ENCODE data around the gene JAKMIP1. TPM values are rescaled to one million over a fixed set of nuclear protein-coding genes. Genes with fewer than 3 reads are reported as not detected.

JAKMIP1 gene
- polyA plus RNA-seq, 3 donors, result 0.08 TPM; not detected in 2

GRCh38 chr4:5996641-5997040, 203.7 kb downstream of the JAKMIP1 start:
- Histone ChIP-seq H3K4me1 (ENCODE audit: control insufficient read depth in 1 of 2, insufficient read depth in 2 of 2, low read length in 2 of 2) (no peaks in the 10 kb centered on the region), H3K4me3 (replicated peaks in 1 of 3; ENCODE audit: low read depth in 2 of 3, low read length in 3 of 3) (no peak overlapping the region), H3K4me2 (replicated peaks; ENCODE audit: extremely low read depth, low read length, poor library complexity, severe bottlenecking) (no peak overlapping the region), H3K27me3 (ENCODE audit: control insufficient read depth in 2 of 2, insufficient read depth in 2 of 2, low read length in 2 of 2) (no peaks in the 10 kb centered on the region), H3K9me3 (replicated peaks in 1 of 2; ENCODE audit: control insufficient read depth in 1 of 2, insufficient read depth in 1 of 2, low read length in 2 of 2) (no peaks in the 10 kb centered on the region), H3K36me3 (replicated peaks in 1 of 2; ENCODE audit: control insufficient read depth in 1 of 2, insufficient read depth in 2 of 2, low read length in 2 of 2) (no peaks in the 10 kb centered on the region), H3K79me2 (ENCODE audit: insufficient read depth, low read length) (no peaks in the 10 kb centered on the region), H4K20me1 (ENCODE audit: insufficient read depth, low read length) (no peaks in the 10 kb centered on the region), H3K9ac (ENCODE audit: insufficient read depth, low read length, poor library complexity, severe bottlenecking) (no peak overlapping the region), H2AFZ (ENCODE audit: insufficient read depth, low read depth, low read length, poor library complexity, severe bottlenecking) (no peak overlapping the region), H3K27ac (ENCODE audit: low read depth in 1 of 2, low read length in 2 of 2) (no peak overlapping the region)
- Mint-ChIP-seq H3K4me1 (peaks cover 2% of the 10 kb centered on the region), H3K9me3 (no peaks in the 10 kb centered on the region), H3K27ac (no peak overlapping the region), H3K4me3 (no peak overlapping the region), H3K36me3 (no peaks in the 10 kb centered on the region), H3K27me3 (ENCODE audit: low read depth in 3 of 3) (peaks cover 0 to 6% (median 2%) of the 10 kb centered on the region in 3 donors)
- WGBS (ENCODE audit: insufficient coverage), result 87% methylated on average over 2 of the region's 4 CpGs
- intact Hi-C loops (cut with micrococcal nuclease), result loop anchor here in 1 of 2 donors (5.0 kb wide), 1 partner anchor 331 kb away; no protein-coding TSS in a partner anchor
- no peak for DNase-seq
- TF ChIP-seq CTCF (IDR thresholded peaks at IDR 0.05), result no peak

- no peak overlapping the region for H3K27ac ChIP-seq (ENCODE audit: low read depth in 1 of 2, low read length in 2 of 2)
- peaks cover 2% of the 10 kb centered on the region for H3K4me1 Mint-ChIP-seq
- no peak for TF ChIP-seq CTCF (IDR thresholded peaks at IDR 0.05)
- no peaks in the 10 kb centered on the region for H3K9me3 Mint-ChIP-seq
- no peak overlapping the region for H3K4me3 Mint-ChIP-seq
- H3K9ac ChIP-seq (ENCODE audit: insufficient read depth, low read length, poor library complexity, severe bottlenecking), result no peak overlapping the region
- peaks cover 0 to 8% (median 2%) of the 10 kb centered on the region in 3 donors for H3K27me3 Mint-ChIP-seq (ENCODE audit: low read depth in 3 of 3)
- no peak for DNase-seq
- WGBS (ENCODE audit: insufficient coverage), result 61% methylated on average over 17 of the region's 19 CpGs
- H4K20me1 ChIP-seq (ENCODE audit: insufficient read depth, low read length), result no peaks in the 10 kb centered on the region
- H3K4me3 ChIP-seq (replicated peaks in 1 of 3; ENCODE audit: low read depth in 2 of 3, low read length in 3 of 3), result no peak overlapping the region
- intact Hi-C loops (cut with micrococcal nuclease), result loop anchor here in 1 of 2 donors (5.0 kb wide), 1 partner anchor 331 kb away; no protein-coding TSS in a partner anchor
- no peak overlapping the region for H3K4me2 ChIP-seq (replicated peaks; ENCODE audit: extremely low read depth, low read length, poor library complexity, severe bottlenecking)
- no peaks in the 10 kb centered on the region for H3K9me3 ChIP-seq (replicated peaks in 1 of 2; ENCODE audit: control insufficient read depth in 1 of 2, insufficient read depth in 1 of 2, low read length in 2 of 2)
- H3K4me1 ChIP-seq (ENCODE audit: control insufficient read depth in 1 of 2, insufficient read depth in 2 of 2, low read length in 2 of 2), result no peaks in the 10 kb centered on the region
- H3K36me3 ChIP-seq (replicated peaks in 1 of 2; ENCODE audit: control insufficient read depth in 1 of 2, insufficient read depth in 2 of 2, low read length in 2 of 2), result no peaks in the 10 kb centered on the region
- H2AFZ ChIP-seq (ENCODE audit: insufficient read depth, low read depth, low read length, poor library complexity, severe bottlenecking), result no peak overlapping the region
- no peaks in the 10 kb centered on the region for H3K27me3 ChIP-seq (ENCODE audit: control insufficient read depth in 2 of 2, insufficient read depth in 2 of 2, low read length in 2 of 2)
- no peaks in the 10 kb centered on the region for H3K79me2 ChIP-seq (ENCODE audit: insufficient read depth, low read length)
- H3K36me3 Mint-ChIP-seq, result no peaks in the 10 kb centered on the region
- no peak overlapping the region for H3K27ac Mint-ChIP-seq
Measured at GRCh38 chr4:5995901-5996623, 204.3 kb downstream of the JAKMIP1 start.

All from CD14-positive monocyte (primary cell).